ENCODE results near the gene KAZN. TPM values are rescaled to one million over a fixed set of nuclear protein-coding genes. Genes with fewer than 3 reads are reported as not detected.

KAZN gene
- total RNA-seq, 1 donor from 2014 or later: 2.8 TPM

- Histone ChIP-seq H3K27me3 (ENCODE audit: control insufficient read depth, insufficient read depth, low read length) (no peaks in the 10 kb centered on the region), H3K36me3 (ENCODE audit: control insufficient read depth, insufficient read depth, low read length) (no peaks in the 10 kb centered on the region), H3K4me3 (ENCODE audit: low read depth, low read length) (no peak overlapping the region)
- no peak for TF ChIP-seq CTCF (IDR thresholded peaks at IDR 0.05; ENCODE audit: insufficient read depth, low read length, poor library complexity, severe bottlenecking)
- DNase-seq (ENCODE audit: low read depth): no peak
Observed at GRCh38 chr1:14926818-14927575, 328.5 kb downstream of the KAZN start.

GRCh38 chr1:14928412-14928811, 329.9 kb downstream of the KAZN start:
- no peak overlapping the region for H3K4me3 ChIP-seq (ENCODE audit: low read depth, low read length)
- no peak for DNase-seq (ENCODE audit: low read depth)
- TF ChIP-seq CTCF (IDR thresholded peaks at IDR 0.05; ENCODE audit: insufficient read depth, low read length, poor library complexity, severe bottlenecking): no peak

GRCh38 chr1:14928886-14929546, 330.5 kb downstream of the KAZN start:
- no peak overlapping the region for H3K4me3 ChIP-seq (ENCODE audit: low read depth, low read length)
- no peak for TF ChIP-seq CTCF (IDR thresholded peaks at IDR 0.05; ENCODE audit: insufficient read depth, low read length, poor library complexity, severe bottlenecking)
- no peaks in the 10 kb centered on the region for H3K36me3 ChIP-seq (ENCODE audit: control insufficient read depth, insufficient read depth, low read length)
- no peak for DNase-seq (ENCODE audit: low read depth)
- no peaks in the 10 kb centered on the region for H3K27me3 ChIP-seq (ENCODE audit: control insufficient read depth, insufficient read depth, low read length)

More at GRCh38 chr1:14928412-14928811, 329.9 kb downstream of the KAZN start:
- H3K27me3 ChIP-seq (ENCODE audit: control insufficient read depth, insufficient read depth, low read length): no peaks in the 10 kb centered on the region
- no peaks in the 10 kb centered on the region for H3K36me3 ChIP-seq (ENCODE audit: control insufficient read depth, insufficient read depth, low read length)

GRCh38 chr1:14929547-14930246, 331.2 kb downstream of the KAZN start:
- DNase-seq (ENCODE audit: low read depth): no peak
- Histone ChIP-seq H3K27me3 (ENCODE audit: control insufficient read depth, insufficient read depth, low read length) (no peaks in the 10 kb centered on the region), H3K4me3 (ENCODE audit: low read depth, low read length) (no peak overlapping the region), H3K36me3 (ENCODE audit: control insufficient read depth, insufficient read depth, low read length) (no peaks in the 10 kb centered on the region)
- no peak for TF ChIP-seq CTCF (IDR thresholded peaks at IDR 0.05; ENCODE audit: insufficient read depth, low read length, poor library complexity, severe bottlenecking)

- H3K36me3 ChIP-seq (ENCODE audit: control insufficient read depth, insufficient read depth, low read length): no peaks in the 10 kb centered on the region
- no peak for TF ChIP-seq CTCF (IDR thresholded peaks at IDR 0.05; ENCODE audit: insufficient read depth, low read length, poor library complexity, severe bottlenecking)
- no peaks in the 10 kb centered on the region for H3K27me3 ChIP-seq (ENCODE audit: control insufficient read depth, insufficient read depth, low read length)
- no peak for DNase-seq (ENCODE audit: low read depth)
- H3K4me3 ChIP-seq (ENCODE audit: low read depth, low read length): no peak overlapping the region
Observed at GRCh38 chr1:14930247-14930965, 331.9 kb downstream of the KAZN start.

Data from kidney epithelial cell (primary cell).